ENCODE measurements around the gene SLC45A3. TPM values are rescaled to one million over a fixed set of nuclear protein-coding genes. Genes with fewer than 3 reads are reported as not detected.

Gene SLC45A3
- total and polyA plus RNA-seq, 5 experiments from 2014 or later = 0.25 to 0.36 TPM; not detected in 3

Other genes with a start within 250 kb of the SLC45A3 start
- under 1 TPM; 0.11 to 0.31 TPM for gene BLACAT1, start 224.5 kb downstream of the SLC45A3 start, total RNA-seq
- not detected for gene BLACAT1, start 224.5 kb downstream of the SLC45A3 start, polyA plus RNA-seq
- gene CDK18, start 175.8 kb downstream of the SLC45A3 start, total RNA-seq = 1 to 10 TPM; 5.7 to 6.1 TPM
- gene CDK18, start 175.8 kb downstream of the SLC45A3 start, polyA plus RNA-seq = 1 to 10 TPM in 2 of 3 donors, under 1 TPM in 1; 0.32 to 1.3 (median 1.1) TPM
- gene ELK4, start 48.5 kb downstream of the SLC45A3 start, total RNA-seq = 100 to 1,000 TPM; 194 to 204 TPM
- 1 to 10 TPM; 4.5 to 8.3 (median 5.8) TPM for gene ELK4, start 48.5 kb downstream of the SLC45A3 start, polyA plus RNA-seq
- 100 to 1,000 TPM; 110 to 115 TPM for gene NUCKS1, start 69.7 kb upstream of the SLC45A3 start, total RNA-seq
- gene NUCKS1, start 69.7 kb upstream of the SLC45A3 start, polyA plus RNA-seq = 10 to 100 TPM; 17.3 to 26.1 (median 18.6) TPM
- gene RAB29, start 95.0 kb upstream of the SLC45A3 start, total RNA-seq = 10 to 100 TPM; 50.2 to 50.3 TPM
- gene RAB29, start 95.0 kb upstream of the SLC45A3 start, polyA plus RNA-seq = 100 to 1,000 TPM in 1 of 3 donors, 10 to 100 TPM in 2; 71.3 to 113 (median 84.6) TPM
- 10 to 100 TPM; 29.0 to 31.0 TPM for gene SLC41A1, start 132.7 kb upstream of the SLC45A3 start, total RNA-seq
- gene SLC41A1, start 132.7 kb upstream of the SLC45A3 start, polyA plus RNA-seq = 10 to 100 TPM in 2 of 3 donors, 1 to 10 TPM in 1; 9.0 to 19.3 (median 13.1) TPM
- 1 to 10 TPM; 1.6 TPM for gene PM20D1, start 169.6 kb upstream of the SLC45A3 start, total RNA-seq
- 1 to 10 TPM; 1.1 to 2.9 (median 1.7) TPM for gene PM20D1, start 169.6 kb upstream of the SLC45A3 start, polyA plus RNA-seq